Smooth muscle cell (in vitro differentiated cells): ENCODE data around the gene ECEL1. TPM values are rescaled to one million over a fixed set of nuclear protein-coding genes. Genes with fewer than 3 reads are reported as not detected.

Experiments
- DNase-seq: peaks from one replicate; lab custom pipeline; 2025; ENCODE audit not compliant: unreplicated experiment; lab: John Stamatoyannopoulos, UW
- H2AFZ ChIP-seq: fragments of 200-600 bp; sonication (generic); 2 replicates; pipeline ENCODE4 v1.6.0; 2016; ENCODE audit warnings: antibody characterized with exemption, low read depth, mild to moderate bottlenecking
- H3F3A ChIP-seq: fragments of 200-600 bp; sonication (generic); 2 replicates; pipeline ENCODE4 v1.6.0; 2017; ENCODE audit warnings: antibody characterized with exemption, low read depth
- H3K27ac ChIP-seq: fragments of 200-600 bp; sonication (generic); 2 replicates; pipeline ENCODE4 v1.5.1; 2016; ENCODE audit warnings: low read depth, mild to moderate bottlenecking
- H3K27me3 ChIP-seq: fragments of 200-600 bp; sonication (generic); 2 replicates; pipeline ENCODE4 v1.6.1; 2016; ENCODE audit warnings: low read depth, mild to moderate bottlenecking
- H3K36me3 ChIP-seq: fragments of 200-600 bp; sonication (generic); 2 replicates; pipeline ENCODE4 v1.5.1; 2016; ENCODE audit warnings: low read depth
- H3K4me1 ChIP-seq: fragments of 200-600 bp; sonication (generic); 2 replicates; pipeline ENCODE4 v1.5.1; 2016; ENCODE audit warnings: low read depth
- H3K4me2 ChIP-seq: fragments of 200-600 bp; sonication (generic); 2 replicates; pipeline ENCODE4 v1.6.0; 2016; ENCODE audit warnings: mild to moderate bottlenecking
- H3K4me3 ChIP-seq: fragments of 200-600 bp; sonication (generic); 2 replicates; pipeline ENCODE4 v1.5.1; 2016; ENCODE audit warnings: mild to moderate bottlenecking
- H3K79me2 ChIP-seq: fragments of 200-600 bp; sonication (generic); 2 replicates; pipeline ENCODE4 v1.6.0; 2016; ENCODE audit warnings: low read depth, mild to moderate bottlenecking
- H3K9ac ChIP-seq: fragments of 200-600 bp; sonication (generic); 2 replicates; pipeline ENCODE4 v1.6.0; 2016; ENCODE audit warnings: low read depth
- H3K9me3 ChIP-seq: fragments of 200-600 bp; sonication (generic); replicated peaks from 2 replicates; pipeline ENCODE4 v1.5.1; 2016; ENCODE audit warnings: low read depth
- H4K20me1 ChIP-seq: fragments of 200-600 bp; sonication (generic); 2 replicates; pipeline ENCODE4 v1.6.0; 2016; ENCODE audit warnings: low read depth
- CTCF ChIP-seq: fragments of 200-600 bp; sonication (generic); IDR thresholded peaks from 2 replicates; pipeline ENCODE4 v1.5.1; 2017; ENCODE audit warnings: borderline replicate concordance, mild to moderate bottlenecking, antibody characterized with exemption; ENCODE audit not compliant: insufficient read depth, poor library complexity, severe bottlenecking
- WGBS: methylation state at CpG from one replicate; pipeline ENCODE4 v1.1.7; 2016; ENCODE audit warnings: low lambda C conversion rate; 5-methylcytosine and 5-hydroxymethylcytosine counted together
- polyA plus RNA-seq: library from polyadenylated mRNA; unstranded; fragments of >200 nt; fragmentation: Nextera tagmentation; extraction: Ambion mirVana; gene quantifications from 2 replicates; pipeline ENCODE4 v1.2.1, GENCODE V29; 2016
- total RNA-seq: library from RNA; depleted of rRNA; stranded (reverse); fragments of >200 nt; gene quantifications from 2 replicates; pipeline ENCODE4 v1.2.3, GENCODE V29; 2014

The ECEL1 gene
- total and polyA plus RNA-seq, 2 experiments from 2014 or later, result not detected

- Histone ChIP-seq H3K27me3 (peaks cover 22% of the 10 kb centered on the region), H3K4me3 (no peak overlapping the region), H4K20me1 (no peaks in the 10 kb centered on the region), H2AFZ (no peak overlapping the region), H3K27ac (no peak overlapping the region), H3K9ac (no peak overlapping the region), H3K4me2 (no peak overlapping the region), H3K79me2 (no peaks in the 10 kb centered on the region), H3K9me3 (no peaks in the 10 kb centered on the region), H3F3A (no peaks in the 10 kb centered on the region), H3K4me1 (no peaks in the 10 kb centered on the region), H3K36me3 (no peaks in the 10 kb centered on the region)
- DNase-seq, result no peak
- 93% methylated on average over 7 of the region's 7 CpGs for WGBS
- no peak for TF ChIP-seq CTCF
Measured at GRCh38 chr2:232515639-232516038, 28.0 kb upstream of the ECEL1 start.

GRCh38 chr2:232513353-232513752 lies 25.7 kb upstream of the ECEL1 start:
- Histone ChIP-seq H3K27me3 (peaks cover 15% of the 10 kb centered on the region), H3K9ac (no peak overlapping the region), H3K27ac (no peak overlapping the region), H3K79me2 (no peaks in the 10 kb centered on the region), H2AFZ (no peak overlapping the region), H3K4me3 (no peak overlapping the region), H4K20me1 (no peaks in the 10 kb centered on the region), H3K36me3 (no peaks in the 10 kb centered on the region), H3K4me1 (no peaks in the 10 kb centered on the region), H3K4me2 (no peak overlapping the region), H3K9me3 (no peaks in the 10 kb centered on the region), H3F3A (no peaks in the 10 kb centered on the region)
- TF ChIP-seq CTCF, result no peak
- no peak for DNase-seq
- 79% methylated on average over 5 of the region's 5 CpGs for WGBS

- peaks cover 10% of the 10 kb centered on the region for H3K27me3 ChIP-seq
- no peak for TF ChIP-seq CTCF
- no peak overlapping the region for H2AFZ ChIP-seq
- no peak overlapping the region for H3K27ac ChIP-seq
- no peaks in the 10 kb centered on the region for H3K9me3 ChIP-seq
- no peak overlapping the region for H3K4me2 ChIP-seq
- no peak overlapping the region for H3K9ac ChIP-seq
- no peak overlapping the region for H3K4me3 ChIP-seq
- H3K4me1 ChIP-seq, result no peaks in the 10 kb centered on the region
- no peak for DNase-seq
- H4K20me1 ChIP-seq, result no peaks in the 10 kb centered on the region
- no peaks in the 10 kb centered on the region for H3K36me3 ChIP-seq
- H3K79me2 ChIP-seq, result no peaks in the 10 kb centered on the region
- no peaks in the 10 kb centered on the region for H3F3A ChIP-seq
- WGBS, result 91% methylated on average over 10 of the region's 10 CpGs
Measured at GRCh38 chr2:232512602-232513001, 25.0 kb upstream of the ECEL1 start.

- H4K20me1 ChIP-seq, result no peaks in the 10 kb centered on the region
- no peak for DNase-seq
- no peaks in the 10 kb centered on the region for H3K4me1 ChIP-seq
- H3K9ac ChIP-seq, result no peak overlapping the region
- no peaks in the 10 kb centered on the region for H3F3A ChIP-seq
- H3K27me3 ChIP-seq, result peaks cover 19% of the 10 kb centered on the region
- TF ChIP-seq CTCF, result no peak
- H3K4me3 ChIP-seq, result no peak overlapping the region
- no peak overlapping the region for H2AFZ ChIP-seq
- no peaks in the 10 kb centered on the region for H3K9me3 ChIP-seq
- 91% methylated on average over 10 of the region's 11 CpGs for WGBS
- no peak overlapping the region for H3K4me2 ChIP-seq
- no peak overlapping the region for H3K27ac ChIP-seq
- H3K36me3 ChIP-seq, result no peaks in the 10 kb centered on the region
- H3K79me2 ChIP-seq, result no peaks in the 10 kb centered on the region
Measured at GRCh38 chr2:232511336-232511890, 23.8 kb upstream of the ECEL1 start.
